Sciatic nerve (tissue), 2 donors: ENCODE results near the gene FERMT3. TPM values are rescaled to one million over a fixed set of nuclear protein-coding genes. Genes with fewer than 3 reads are reported as not detected.
A peak's percentile ranks its signal among the peaks of the same experiment; 100 is the strongest.

Experiments used
- ATAC-seq: fragments of 200-7000 bp; cut with Tn5 transposase; one replicate; pipeline ENCODE4 v1.9.1; 2020; ENCODE audit warnings: mild to moderate bottlenecking, moderate library complexity
- DNase-seq: peaks from one replicate; pipeline ENCODE4 v3.0.0-alpha.2; 2020; ENCODE audit warnings: low spot score
- intact Hi-C: fragments of 100-400 bp; cut with DNase I; formaldehyde crosslinking; loops from one replicate; pipeline ENCODE4 v1.14.2; 2022
- total RNA-seq: library from RNA; stranded (reverse); fragmentation: NEBNext Ultra II Directional; extraction: Animal tissue kit (Norgen Biotek cat#: 25700); gene quantifications from one replicate; pipeline ENCODE4 v1.2.1, GENCODE V29; 2021
- donor health status: DM: no; HTN: no; CAD: no.
- donor health status: DM: no; HTN: no; CAD: no.

FERMT3 gene
- total RNA-seq, 1 donor from 2014 or later: 20.7 TPM

DNA sequence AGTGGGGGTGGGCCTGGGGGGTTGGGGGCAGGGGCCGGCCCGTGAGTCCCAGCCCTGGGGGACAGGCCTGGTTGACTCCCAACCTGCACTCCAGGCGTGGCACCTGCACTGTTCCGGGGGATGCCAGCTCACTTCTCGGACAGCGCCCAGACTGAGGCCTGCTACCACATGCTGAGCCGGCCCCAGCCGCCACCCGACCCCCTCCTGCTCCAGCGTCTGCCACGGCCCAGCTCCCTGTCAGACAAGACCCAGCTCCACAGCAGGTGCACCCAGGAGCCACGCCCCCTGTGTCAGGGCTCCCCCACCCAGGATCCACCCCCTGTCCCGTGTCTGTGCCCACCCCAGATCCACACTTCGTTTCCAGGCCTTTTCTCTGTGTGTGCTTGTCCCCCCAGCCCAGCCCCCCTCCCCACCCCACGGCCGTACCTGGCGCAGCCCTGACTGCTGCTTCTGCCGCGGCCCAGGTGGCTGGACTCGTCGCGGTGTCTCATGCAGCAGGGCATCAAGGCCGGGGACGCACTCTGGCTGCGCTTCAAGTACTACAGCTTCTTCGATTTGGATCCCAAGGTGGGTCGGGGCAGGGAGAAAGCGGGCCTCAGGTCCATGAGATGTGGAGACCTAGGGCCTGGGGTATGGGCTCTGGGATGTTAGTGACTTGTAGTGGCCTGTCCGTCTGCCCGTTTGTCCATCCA is 4.8 kb downstream of the FERMT3 start:
- intact Hi-C loops: no loop called here
- DNase-seq: no peak
- ATAC-seq: no peak

DNA sequence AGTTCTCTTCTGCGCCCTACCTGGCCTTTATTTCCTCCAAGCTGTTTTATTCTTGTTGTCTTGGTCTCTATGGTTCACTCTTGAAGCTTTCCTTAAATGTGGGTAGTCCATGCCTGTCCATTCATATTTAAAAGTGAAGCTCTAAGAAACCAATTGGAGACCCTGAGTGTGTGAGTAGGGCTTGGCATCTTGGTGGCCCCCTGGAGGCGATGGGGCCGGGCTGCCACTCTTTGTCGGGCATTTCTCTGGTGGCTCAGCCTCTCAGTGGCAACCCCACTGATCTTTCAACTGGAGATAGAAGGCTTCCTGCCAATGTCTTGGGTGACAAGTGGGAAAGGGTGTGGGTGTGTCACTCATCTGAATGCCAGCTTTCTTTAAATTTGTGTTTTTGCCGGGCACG is 10.4 kb downstream of the FERMT3 start:
- DNase-seq (no peak), ATAC-seq (no peak)
- intact Hi-C loops: no loop called here

DNA sequence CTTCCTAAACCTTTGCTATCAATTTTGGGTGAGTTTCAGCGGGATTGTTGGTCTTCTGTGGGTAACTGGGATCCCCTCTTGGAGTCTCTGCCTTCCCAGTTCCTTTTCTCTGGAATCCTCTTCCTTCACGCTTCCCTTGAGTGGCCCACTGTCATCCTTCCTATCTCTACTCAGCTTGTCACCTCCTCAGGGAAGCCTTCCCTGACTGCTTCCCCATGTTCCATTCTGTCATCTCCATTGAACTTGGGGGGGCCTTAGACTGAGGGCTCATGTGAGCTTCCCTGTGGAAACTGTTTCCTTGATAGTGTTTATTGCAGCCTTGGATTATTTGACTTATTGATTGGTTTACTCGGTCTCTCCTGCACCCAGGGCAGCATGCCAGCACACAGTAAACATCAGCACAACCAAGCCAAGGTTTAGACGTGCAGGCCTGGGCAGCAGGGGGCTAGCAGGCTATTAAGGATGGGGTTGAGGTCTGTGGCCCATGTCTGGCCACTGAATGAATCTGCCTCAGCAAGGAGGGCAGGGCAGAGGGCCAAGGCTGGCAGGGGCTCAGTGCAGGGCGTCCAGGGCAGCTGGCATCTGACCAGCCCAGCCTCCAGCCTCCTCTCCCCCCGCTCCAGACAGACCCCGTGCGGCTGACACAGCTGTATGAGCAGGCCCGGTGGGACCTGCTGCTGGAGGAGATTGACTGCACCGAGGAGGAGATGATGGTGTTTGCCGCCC is 12.3 kb downstream of the FERMT3 start:
- ATAC-seq (no peak), DNase-seq (no peak)
- intact Hi-C loops: no loop called here

- no peak for ATAC-seq
- DNase-seq: no peak
These were observed 12.8 kb downstream of the FERMT3 start for GRCh38 chr11:64219354-64219684.

DNA sequence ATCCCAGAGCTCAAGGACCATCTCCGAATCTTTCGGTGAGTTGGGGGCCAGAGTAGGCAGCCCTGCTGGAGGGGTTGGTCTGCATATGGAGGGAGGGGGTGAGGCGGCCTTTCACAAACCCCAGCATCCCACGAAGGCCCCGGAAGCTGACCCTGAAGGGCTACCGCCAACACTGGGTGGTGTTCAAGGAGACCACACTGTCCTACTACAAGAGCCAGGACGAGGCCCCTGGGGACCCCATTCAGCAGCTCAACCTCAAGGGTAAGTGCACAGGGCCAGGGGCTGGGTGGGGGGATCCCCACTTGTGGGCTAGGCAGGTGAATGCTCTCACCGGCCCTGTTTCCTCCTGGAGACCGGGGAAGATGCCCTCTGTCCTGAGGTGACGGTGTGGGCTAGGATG is 13.2 kb downstream of the FERMT3 start:
- intact Hi-C loops: no loop called here
- DNase-seq (no peak), ATAC-seq (no peak)

More at GRCh38 chr11:64219354-64219684, 12.8 kb downstream of the FERMT3 start:
- intact Hi-C loops: no loop called here

DNA sequence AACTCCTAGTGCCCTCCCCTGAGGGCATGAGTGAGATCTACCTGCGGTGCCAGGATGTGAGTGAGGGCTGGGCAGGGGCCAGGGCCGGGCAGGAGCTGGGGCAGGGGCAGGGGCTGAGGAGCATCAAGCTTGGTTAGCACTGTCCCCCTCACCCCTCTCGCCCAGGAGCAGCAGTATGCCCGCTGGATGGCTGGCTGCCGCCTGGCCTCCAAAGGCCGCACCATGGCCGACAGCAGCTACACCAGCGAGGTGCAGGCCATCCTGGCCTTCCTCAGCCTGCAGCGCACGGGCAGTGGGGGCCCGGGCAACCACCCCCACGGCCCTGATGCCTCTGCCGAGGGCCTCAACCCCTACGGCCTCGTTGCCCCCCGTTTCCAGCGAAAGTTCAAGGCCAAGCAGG is 13.8 kb downstream of the FERMT3 start:
- DNase-seq (no peak), ATAC-seq (no peak)
- intact Hi-C loops: no loop called here

DNA sequence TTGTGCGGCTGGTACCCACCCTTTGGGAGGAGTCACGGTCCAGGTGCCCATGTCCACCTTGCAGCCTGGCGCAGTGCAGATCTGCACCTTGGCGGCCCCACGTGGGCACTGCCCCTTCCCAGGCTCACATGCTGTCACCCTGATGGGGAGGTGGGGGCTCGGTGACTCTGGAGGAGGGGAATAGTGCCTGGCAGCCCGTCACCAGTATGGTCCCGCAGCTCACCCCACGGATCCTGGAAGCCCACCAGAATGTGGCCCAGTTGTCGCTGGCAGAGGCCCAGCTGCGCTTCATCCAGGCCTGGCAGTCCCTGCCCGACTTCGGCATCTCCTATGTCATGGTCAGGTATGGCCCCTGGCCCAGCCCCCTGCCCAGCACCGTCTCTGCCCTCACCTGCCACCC is 14.3 kb downstream of the FERMT3 start:
- no peak for ATAC-seq
- no peak for DNase-seq
- intact Hi-C loops: no loop called here

DNA sequence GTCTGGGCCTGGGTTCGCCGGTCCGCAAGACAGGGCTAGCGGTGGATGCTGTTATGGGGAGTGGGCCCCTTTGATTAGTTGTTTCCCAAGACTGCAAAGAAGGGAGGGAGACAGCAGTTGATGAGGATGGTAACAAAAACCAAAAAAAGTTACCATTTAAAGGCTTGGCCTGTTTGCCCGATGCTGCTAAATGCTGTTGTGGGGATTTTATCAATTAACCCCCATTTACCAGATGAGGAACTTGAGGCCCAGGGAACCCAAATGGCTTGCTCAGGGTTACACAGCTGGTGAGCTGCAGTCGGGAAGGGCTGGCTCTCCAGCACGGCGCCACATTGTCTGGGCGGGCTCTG is 16.1 kb downstream of the FERMT3 start:
- ATAC-seq (no peak), DNase-seq (no peak)
- intact Hi-C loops: no loop called here

GRCh38 chr11:64223001-64223651 is 16.6 kb downstream of the FERMT3 start:
- no peak for DNase-seq
- no peak for ATAC-seq
- intact Hi-C loops: no loop called here

- DNase-seq (peak; percentile 59), ATAC-seq (no peak)
- intact Hi-C loops: no loop called here
These were observed 17.8 kb downstream of the FERMT3 start for GRCh38 chr11:64224151-64224890.

DNA sequence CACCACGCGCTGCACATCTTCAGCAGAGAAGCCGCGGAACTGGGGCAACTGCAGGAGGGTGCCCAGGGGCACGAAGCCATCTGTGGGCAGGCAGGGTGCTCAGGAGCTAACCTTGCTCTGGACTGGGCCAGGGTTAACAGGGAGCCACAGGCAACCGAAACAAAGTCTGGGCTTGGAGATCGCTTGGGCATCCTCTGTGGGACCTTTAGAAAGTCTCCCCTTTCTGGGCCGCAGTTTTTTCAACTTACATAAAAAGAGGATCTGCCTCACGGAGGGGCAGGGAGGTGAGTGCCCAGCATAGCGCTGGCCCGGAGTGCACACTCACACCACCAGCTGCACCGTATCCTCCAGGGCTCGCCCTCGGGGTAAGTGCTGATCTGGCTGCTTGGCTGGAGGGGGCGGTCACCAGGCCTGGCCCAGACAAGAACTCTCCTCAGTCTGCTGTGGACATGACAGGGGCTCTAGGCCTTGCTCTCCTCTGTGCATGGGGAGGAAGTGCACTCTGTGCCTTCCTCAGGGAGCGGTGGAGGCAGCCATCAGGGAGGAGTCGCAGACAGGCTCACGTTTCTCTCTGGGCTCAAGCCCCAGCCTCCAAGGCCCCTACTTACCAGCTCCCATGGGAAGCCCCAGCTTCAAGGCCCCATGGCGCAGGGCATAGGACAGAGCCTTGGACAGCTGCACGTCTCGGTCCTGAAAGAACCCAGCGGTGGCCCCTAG is 18.5 kb downstream of the FERMT3 start:
- ATAC-seq (no peak), DNase-seq (peak; percentile 63)
- intact Hi-C loops: no loop called here

- ATAC-seq: peak; percentile 84
- intact Hi-C loops: no loop called here
- DNase-seq: peak; percentile 96
These were observed 19.3 kb downstream of the FERMT3 start, which contains the start of the genes NUDT22 and TRPT1 for GRCh38 chr11:64225608-64226506. Gene NUDT22 (plus strand): TSS chr11:64226274. CDS start chr11:64226653, 379 bp downstream. Gene TRPT1 (minus strand): TSS chr11:64226186. CDS start chr11:64225860, 326 bp downstream.

DNA sequence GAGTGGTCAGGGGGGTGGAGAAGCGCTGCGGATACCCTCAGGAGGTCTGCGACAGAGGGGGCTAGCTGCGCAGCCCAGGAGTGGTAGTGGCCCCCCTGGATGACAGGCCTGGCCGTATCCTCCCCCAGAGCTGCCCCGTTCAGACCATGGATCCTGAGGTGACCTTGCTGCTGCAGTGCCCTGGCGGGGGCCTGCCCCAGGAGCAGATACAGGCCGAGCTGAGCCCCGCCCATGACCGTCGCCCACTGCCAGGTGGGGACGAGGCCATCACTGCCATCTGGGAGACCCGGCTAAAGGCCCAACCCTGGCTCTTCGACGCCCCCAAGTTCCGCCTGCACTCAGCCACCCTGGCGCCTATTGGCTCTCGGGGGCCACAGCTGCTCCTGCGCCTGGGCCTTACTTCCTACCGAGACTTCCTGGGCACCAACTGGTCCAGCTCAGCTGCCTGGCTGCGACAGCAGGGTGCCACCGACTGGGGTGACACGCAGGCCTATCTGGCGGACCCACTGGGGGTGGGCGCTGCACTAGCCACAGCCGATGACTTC is 20.1 kb downstream of the FERMT3 start:
- DNase-seq: peak; percentile 75
- intact Hi-C loops: no loop called here
- peak; percentile 25 for ATAC-seq

- ATAC-seq (no peak), DNase-seq (peak; percentile 58)
- intact Hi-C loops: no loop called here
These were observed 21.0 kb downstream of the FERMT3 start for GRCh38 chr11:64227405-64227956.

GRCh38 chr11:64229090-64229743 is 22.7 kb downstream of the FERMT3 start:
- intact Hi-C loops: no loop called here
- ATAC-seq (no peak), DNase-seq (peak; percentile 59)

DNA sequence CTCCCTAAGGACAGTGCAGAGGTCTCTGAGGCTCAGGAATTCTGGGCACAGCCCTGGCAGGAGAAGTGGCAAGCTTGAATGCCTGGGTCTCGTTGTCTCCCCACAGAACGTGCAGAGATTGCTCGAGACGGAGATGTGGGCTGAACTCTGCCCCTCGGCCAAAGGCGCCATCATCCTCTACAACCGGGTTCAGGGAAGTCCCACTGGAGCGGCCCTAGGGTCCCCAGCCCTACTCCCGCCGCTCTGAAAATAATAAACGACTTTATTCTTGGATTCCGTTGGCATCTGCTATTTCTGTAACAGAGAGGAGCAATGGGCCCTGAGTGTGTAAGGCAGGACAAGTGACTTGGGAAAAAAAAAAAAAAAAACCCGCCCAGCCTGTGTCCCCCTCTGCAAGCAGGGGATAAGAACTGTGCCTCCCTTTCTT is 23.2 kb downstream of the FERMT3 start:
- intact Hi-C loops: no loop called here
- ATAC-seq: no peak
- no peak for DNase-seq
